Neural cell (in vitro differentiated cells): ENCODE data around the gene SPRR1B. TPM values are rescaled to one million over a fixed set of nuclear protein-coding genes. Genes with fewer than 3 reads are reported as not detected.

Source experiments
- H2AFZ ChIP-seq: fragments of 200-600, 300-800 bp; sonication (generic), shearing (Covaris generic); 2 replicates; pipeline ENCODE4 v1.6.0; 2014; ENCODE audit warnings: low read depth, mild to moderate bottlenecking, antibody characterized with exemption, low read length, moderate library complexity
- H3F3A ChIP-seq: fragments of 200-600 bp; shearing (Covaris generic); 2 replicates; pipeline ENCODE4 v1.6.1; 2016; ENCODE audit warnings: mild to moderate bottlenecking, moderate library complexity, mixed read lengths, antibody characterized with exemption, low read length; ENCODE audit not compliant: insufficient read depth, poor library complexity, severe bottlenecking
- H3K27ac ChIP-seq: fragments of 200-600, 300-800 bp; sonication (generic), shearing (Covaris generic); 2 replicates; pipeline ENCODE4 v1.5.1; 2014; ENCODE audit warnings: mild to moderate bottlenecking, low read length, moderate library complexity
- H3K27me3 ChIP-seq: fragments of 300-800, 200-600 bp; sonication (generic), shearing (Covaris generic); 2 replicates; pipeline ENCODE4 v1.6.0; 2014; ENCODE audit warnings: mild to moderate bottlenecking, low read depth, low read length, moderate library complexity; ENCODE audit not compliant: insufficient read depth
- H3K36me3 ChIP-seq: fragments of 300-800, 200-600 bp; sonication (generic), shearing (Covaris generic); 2 replicates; pipeline ENCODE4 v1.5.1; 2014; ENCODE audit warnings: mild to moderate bottlenecking, antibody characterized with exemption, low read length, moderate library complexity; ENCODE audit not compliant: insufficient read depth
- H3K4me2 ChIP-seq: fragments of 300-800, 200-600 bp; sonication (generic), shearing (Covaris generic); 2 replicates; pipeline ENCODE4 v1.6.0; 2014; ENCODE audit warnings: mild to moderate bottlenecking, low read length
- H3K4me3 ChIP-seq: fragments of 300-800, 200-600 bp; sonication (generic), shearing (Covaris generic); 2 replicates; pipeline ENCODE4 v1.5.1; 2014; ENCODE audit warnings: mild to moderate bottlenecking, low read length, moderate library complexity
- H3K79me2 ChIP-seq: fragments of 200-600 bp; shearing (Covaris generic); replicated peaks from 2 replicates; pipeline ENCODE4 v1.6.0; 2014; ENCODE audit warnings: mild to moderate bottlenecking, low read length, moderate library complexity; ENCODE audit not compliant: insufficient read depth
- H3K9ac ChIP-seq: fragments of 300-800, 200-600 bp; sonication (generic), shearing (Covaris generic); 2 replicates; pipeline ENCODE4 v1.6.1; 2016; ENCODE audit warnings: mild to moderate bottlenecking, low read length, mixed read lengths
- H3K9me2 ChIP-seq: fragments of 200-600 bp; shearing (Covaris generic); 2 replicates; pipeline ENCODE4 v1.6.1; 2016; ENCODE audit warnings: mild to moderate bottlenecking, low read length, mixed read lengths; ENCODE audit not compliant: insufficient read depth
- H3K9me3 ChIP-seq: fragments of 200-600, 300-800 bp; sonication (generic), shearing (Covaris generic); 2 replicates; pipeline ENCODE4 v1.6.1; 2016; ENCODE audit warnings: mild to moderate bottlenecking, mixed run types, low read length, moderate library complexity, mixed read lengths
- H4K20me1 ChIP-seq: fragments of 200-600 bp; shearing (Covaris generic); 2 replicates; pipeline ENCODE4 v1.6.1; 2016; ENCODE audit warnings: mild to moderate bottlenecking, mixed run types; ENCODE audit not compliant: insufficient read depth
- EP300 ChIP-seq: fragments of 450-650 bp; conservative IDR thresholded peaks from 2 replicates; pipeline ENCODE4 v1.6.1; 2014; ENCODE audit warnings: antibody characterized with exemption, mild to moderate bottlenecking, moderate library complexity; ENCODE audit not compliant: poor library complexity, severe bottlenecking
- EZH2 ChIP-seq: fragments of 200-600, 300-800 bp; shearing (Covaris generic), sonication (generic); IDR thresholded peaks from 2 replicates; pipeline ENCODE4 v1.6.1; 2014; ENCODE audit warnings: antibody characterized with exemption, low read length, borderline replicate concordance, mild to moderate bottlenecking; ENCODE audit not compliant: insufficient read depth, poor library complexity, severe bottlenecking
- MXI1 ChIP-seq: fragments of 450-650 bp; conservative IDR thresholded peaks from 2 replicates; pipeline ENCODE4 v1.6.1; 2014; ENCODE audit warnings: antibody characterized with exemption, mild to moderate bottlenecking; ENCODE audit not compliant: poor library complexity, severe bottlenecking
- POLR2AphosphoS5 ChIP-seq: IDR thresholded peaks from 2 replicates; pipeline ENCODE4 v1.6.1; 2012
- RAD21 ChIP-seq: fragments of 450-650 bp; conservative IDR thresholded peaks from 2 replicates; pipeline ENCODE4 v1.6.1; 2014; ENCODE audit warnings: antibody characterized with exemption, mild to moderate bottlenecking, moderate library complexity
- SMC3 ChIP-seq: fragments of 450-650 bp; conservative IDR thresholded peaks from 2 replicates; pipeline ENCODE4 v1.6.1; 2014; ENCODE audit warnings: antibody characterized with exemption, mild to moderate bottlenecking, moderate library complexity; ENCODE audit not compliant: poor library complexity
- TAF1 ChIP-seq: IDR thresholded peaks from 2 replicates; pipeline ENCODE4 v1.6.1; 2012; ENCODE audit warnings: low read depth
- polyA plus RNA-seq: library from polyadenylated mRNA; depleted of rRNA; stranded (reverse); fragments of >200 nt; gene quantifications from 2 replicates; pipeline ENCODE4 v1.2.3, GENCODE V29; 2014
- TF ChIP-seq, protein P1 (sequence below): IDR thresholded peaks from 2 replicates; pipeline ENCODE4 v1.6.1; 2012; ENCODE audit warnings: borderline replicate concordance
- TF ChIP-seq, protein P2 (sequence below): fragments of 450-650 bp; IDR thresholded peaks from 2 replicates; pipeline ENCODE4 v1.5.1; 2014; ENCODE audit warnings: antibody characterized with exemption, mild to moderate bottlenecking, moderate library complexity; ENCODE audit not compliant: poor library complexity, severe bottlenecking

The SPRR1B gene
- polyA plus RNA-seq, 1 donor from 2014 or later: not detected

- no peaks in the 10 kb centered on the region for H3F3A ChIP-seq
- H3K27ac ChIP-seq: no peak overlapping the region
- H3K9ac ChIP-seq: no peak overlapping the region
- no peaks in the 10 kb centered on the region for H3K79me2 ChIP-seq
- H4K20me1 ChIP-seq: no peaks in the 10 kb centered on the region
- H3K27me3 ChIP-seq: no peaks in the 10 kb centered on the region
- no peaks in the 10 kb centered on the region for H3K36me3 ChIP-seq
- TF ChIP-seq TAF1: no peak
- H3K4me2 ChIP-seq: no peak overlapping the region
- H3K9me2 ChIP-seq: no peaks in the 10 kb centered on the region
- H3K4me3 ChIP-seq: no peak overlapping the region
- H2AFZ ChIP-seq: no peak overlapping the region
- no peaks in the 10 kb centered on the region for H3K9me3 ChIP-seq
Measured at GRCh38 chr1:153032073-153032472, 1.1 kb downstream of the SPRR1B start.

DNA sequence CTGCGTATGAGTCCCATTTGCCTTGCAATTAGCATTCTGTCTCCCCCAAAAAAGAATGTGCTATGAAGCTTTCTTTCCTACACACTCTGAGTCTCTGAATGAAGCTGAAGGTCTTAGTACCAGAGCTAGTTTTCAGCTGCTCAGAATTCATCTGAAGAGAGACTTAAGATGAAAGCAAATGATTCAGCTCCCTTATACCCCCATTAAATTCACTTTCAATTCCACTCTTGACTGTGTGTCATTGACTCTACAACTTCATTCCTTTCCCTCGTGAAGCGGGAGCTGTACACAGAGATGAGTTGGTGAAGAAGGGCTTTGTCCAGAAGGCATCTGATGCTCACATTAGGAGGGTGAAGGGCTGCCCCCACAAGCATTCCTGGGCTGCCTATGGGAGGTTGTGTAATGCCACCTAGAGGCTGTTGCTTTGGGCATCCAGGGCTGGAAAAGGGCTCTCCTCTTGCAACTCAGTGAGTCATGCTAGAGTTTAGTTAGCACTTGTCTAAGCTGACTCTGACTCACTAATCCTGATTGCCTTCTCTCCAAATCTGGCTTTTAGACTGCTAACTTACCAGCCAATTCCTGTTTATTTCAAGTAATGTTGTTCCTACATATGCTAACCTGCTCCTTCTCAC, 1.8 kb downstream of the SPRR1B start:
- Histone ChIP-seq H3K9me3 (no peaks in the 10 kb centered on the region), H3K9ac (no peak overlapping the region), H2AFZ (no peak overlapping the region), H3K36me3 (no peaks in the 10 kb centered on the region), H3K4me3 (no peak overlapping the region), H3K9me2 (no peaks in the 10 kb centered on the region), H3K27me3 (no peaks in the 10 kb centered on the region), H3K79me2 (no peaks in the 10 kb centered on the region), H3F3A (no peaks in the 10 kb centered on the region), H4K20me1 (no peaks in the 10 kb centered on the region), H3K27ac (no peak overlapping the region), H3K4me2 (no peak overlapping the region)
- no peak for TF ChIP-seq RAD21
- no peak for TF ChIP-seq TAF1
- no peak for TF ChIP-seq POLR2AphosphoS5
- TF ChIP-seq, protein P1, sequence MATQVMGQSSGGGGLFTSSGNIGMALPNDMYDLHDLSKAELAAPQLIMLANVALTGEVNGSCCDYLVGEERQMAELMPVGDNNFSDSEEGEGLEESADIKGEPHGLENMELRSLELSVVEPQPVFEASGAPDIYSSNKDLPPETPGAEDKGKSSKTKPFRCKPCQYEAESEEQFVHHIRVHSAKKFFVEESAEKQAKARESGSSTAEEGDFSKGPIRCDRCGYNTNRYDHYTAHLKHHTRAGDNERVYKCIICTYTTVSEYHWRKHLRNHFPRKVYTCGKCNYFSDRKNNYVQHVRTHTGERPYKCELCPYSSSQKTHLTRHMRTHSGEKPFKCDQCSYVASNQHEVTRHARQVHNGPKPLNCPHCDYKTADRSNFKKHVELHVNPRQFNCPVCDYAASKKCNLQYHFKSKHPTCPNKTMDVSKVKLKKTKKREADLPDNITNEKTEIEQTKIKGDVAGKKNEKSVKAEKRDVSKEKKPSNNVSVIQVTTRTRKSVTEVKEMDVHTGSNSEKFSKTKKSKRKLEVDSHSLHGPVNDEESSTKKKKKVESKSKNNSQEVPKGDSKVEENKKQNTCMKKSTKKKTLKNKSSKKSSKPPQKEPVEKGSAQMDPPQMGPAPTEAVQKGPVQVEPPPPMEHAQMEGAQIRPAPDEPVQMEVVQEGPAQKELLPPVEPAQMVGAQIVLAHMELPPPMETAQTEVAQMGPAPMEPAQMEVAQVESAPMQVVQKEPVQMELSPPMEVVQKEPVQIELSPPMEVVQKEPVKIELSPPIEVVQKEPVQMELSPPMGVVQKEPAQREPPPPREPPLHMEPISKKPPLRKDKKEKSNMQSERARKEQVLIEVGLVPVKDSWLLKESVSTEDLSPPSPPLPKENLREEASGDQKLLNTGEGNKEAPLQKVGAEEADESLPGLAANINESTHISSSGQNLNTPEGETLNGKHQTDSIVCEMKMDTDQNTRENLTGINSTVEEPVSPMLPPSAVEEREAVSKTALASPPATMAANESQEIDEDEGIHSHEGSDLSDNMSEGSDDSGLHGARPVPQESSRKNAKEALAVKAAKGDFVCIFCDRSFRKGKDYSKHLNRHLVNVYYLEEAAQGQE: no peak
- TF ChIP-seq MXI1: no peak
- TF ChIP-seq, protein P2, sequence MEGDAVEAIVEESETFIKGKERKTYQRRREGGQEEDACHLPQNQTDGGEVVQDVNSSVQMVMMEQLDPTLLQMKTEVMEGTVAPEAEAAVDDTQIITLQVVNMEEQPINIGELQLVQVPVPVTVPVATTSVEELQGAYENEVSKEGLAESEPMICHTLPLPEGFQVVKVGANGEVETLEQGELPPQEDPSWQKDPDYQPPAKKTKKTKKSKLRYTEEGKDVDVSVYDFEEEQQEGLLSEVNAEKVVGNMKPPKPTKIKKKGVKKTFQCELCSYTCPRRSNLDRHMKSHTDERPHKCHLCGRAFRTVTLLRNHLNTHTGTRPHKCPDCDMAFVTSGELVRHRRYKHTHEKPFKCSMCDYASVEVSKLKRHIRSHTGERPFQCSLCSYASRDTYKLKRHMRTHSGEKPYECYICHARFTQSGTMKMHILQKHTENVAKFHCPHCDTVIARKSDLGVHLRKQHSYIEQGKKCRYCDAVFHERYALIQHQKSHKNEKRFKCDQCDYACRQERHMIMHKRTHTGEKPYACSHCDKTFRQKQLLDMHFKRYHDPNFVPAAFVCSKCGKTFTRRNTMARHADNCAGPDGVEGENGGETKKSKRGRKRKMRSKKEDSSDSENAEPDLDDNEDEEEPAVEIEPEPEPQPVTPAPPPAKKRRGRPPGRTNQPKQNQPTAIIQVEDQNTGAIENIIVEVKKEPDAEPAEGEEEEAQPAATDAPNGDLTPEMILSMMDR: no peak
- no peak for TF ChIP-seq EP300
- TF ChIP-seq SMC3: no peak
- no peak for TF ChIP-seq EZH2

- H3F3A ChIP-seq: no peaks in the 10 kb centered on the region
- no peak overlapping the region for H2AFZ ChIP-seq
- H4K20me1 ChIP-seq: no peaks in the 10 kb centered on the region
- H3K4me3 ChIP-seq: no peak overlapping the region
- no peak for TF ChIP-seq MXI1
- no peak for TF ChIP-seq POLR2AphosphoS5
- TF ChIP-seq, protein P2: no peak
- TF ChIP-seq RAD21: no peak
- no peak for TF ChIP-seq EZH2
- TF ChIP-seq, protein P1: no peak
- no peak for TF ChIP-seq TAF1
- TF ChIP-seq SMC3: no peak
- no peaks in the 10 kb centered on the region for H3K79me2 ChIP-seq
- no peak overlapping the region for H3K4me2 ChIP-seq
- no peaks in the 10 kb centered on the region for H3K9me2 ChIP-seq
- H3K27ac ChIP-seq: no peak overlapping the region
- no peaks in the 10 kb centered on the region for H3K9me3 ChIP-seq
- H3K27me3 ChIP-seq: no peaks in the 10 kb centered on the region
- H3K9ac ChIP-seq: no peak overlapping the region
- H3K36me3 ChIP-seq: no peaks in the 10 kb centered on the region
Measured at GRCh38 chr1:153035211-153035610, 4.2 kb downstream of the SPRR1B start.
